ENCODE measurements around the gene PAK3. TPM values are rescaled to one million over a fixed set of nuclear protein-coding genes. Genes with fewer than 3 reads are reported as not detected.

PAK3 gene
- total and polyA plus RNA-seq, 2 of the 8 experiments (the other 6 are each of a cell fraction or from before 2014, with no cell fraction given), result 0.80 to 7.2 TPM

DNA sequence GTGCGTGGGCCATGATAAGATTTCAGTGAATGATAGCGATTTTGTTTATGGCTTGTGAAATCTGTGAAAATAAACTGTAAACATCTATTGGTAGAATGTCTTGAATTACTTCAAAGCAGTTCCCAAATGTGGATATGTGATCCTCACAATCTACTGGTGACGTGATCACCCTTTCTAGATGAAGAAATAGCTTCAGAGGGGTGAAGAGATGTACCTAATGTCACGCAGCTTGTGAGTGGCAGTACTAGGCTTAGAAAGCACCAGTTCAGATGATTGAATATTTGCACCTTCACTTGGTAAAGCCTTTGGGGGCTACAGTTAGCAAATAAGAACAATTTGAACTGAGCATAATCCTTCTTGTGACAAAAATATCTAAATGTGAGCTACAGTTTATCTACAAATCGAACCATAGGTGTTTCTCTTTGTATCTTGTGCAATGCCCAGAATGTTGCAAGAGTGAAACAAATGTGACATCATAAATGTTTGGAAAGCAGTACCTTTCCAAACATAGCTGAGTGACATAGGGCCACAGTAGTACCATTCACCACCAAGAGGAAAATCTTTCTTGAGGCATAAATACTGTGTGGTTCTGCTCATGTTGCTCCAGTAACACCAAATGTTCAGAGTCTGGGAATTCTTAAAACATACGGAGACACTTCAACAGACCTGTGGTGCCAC is 14.2 kb downstream of the PAK3 start:
- TF ChIP-seq MAFK (IDR thresholded peaks at IDR 0.05; ENCODE audit: low read depth, low read length), result no peak
- no peak for TF ChIP-seq CBX8 (IDR thresholded peaks at IDR 0.05; ENCODE audit: borderline replicate concordance, low read depth, low read length)
- no peak for TF ChIP-seq POLR2A (IDR thresholded peaks at IDR 0.05; ENCODE audit: control extremely low read depth in 1 of 2, low read depth in 2 of 2, low read length in 2 of 2)
- Histone ChIP-seq H3K27me3 (replicated peaks in 1 of 4; ENCODE audit: control insufficient read depth in 3 of 4, extremely low read depth in 1 of 4, insufficient read depth in 3 of 4, low read length in 3 of 4) (no peaks in the 10 kb centered on the region), H3K23ac (ENCODE audit: insufficient read length) (no peak overlapping the region), H2BK120ac (replicated peaks; ENCODE audit: low read depth, low read length) (no peak overlapping the region), H4K20me1 (replicated peaks in 1 of 2; ENCODE audit: control insufficient read depth in 1 of 2, insufficient read depth in 2 of 2, low read length in 2 of 2) (peaks cover 0 to 2% of the 10 kb centered on the region in 2 experiments), H3K4me1 (replicated peaks in 1 of 4; ENCODE audit: control insufficient read depth in 3 of 4, insufficient read depth in 4 of 4, low read length in 3 of 4) (no peaks in the 10 kb centered on the region), H3K18ac (ENCODE audit: extremely low read depth, low read length) (no peak overlapping the region), H4K8ac (ENCODE audit: extremely low read depth, insufficient read depth, low read length) (no peak overlapping the region), H2AK5ac (ENCODE audit: low read depth, low read length) (no peak overlapping the region), H3K27ac (ENCODE audit: low read depth, low read length) (no peak overlapping the region), H3K4me3 (ENCODE audit: extremely low read depth in 1 of 4, insufficient read depth in 2 of 4, low read depth in 3 of 4, low read length in 4 of 4) (no peak overlapping the region), H3K79me1 (ENCODE audit: low read depth, low read length) (no peaks in the 10 kb centered on the region), H3K23me2 (ENCODE audit: low read depth, low read length) (peaks cover 3% of the 10 kb centered on the region; the same call in 1 of the 2 replicates), H4K91ac (replicated peaks; ENCODE audit: insufficient read length, low read length) (no peak overlapping the region), H3K79me2 (ENCODE audit: control insufficient read depth in 1 of 2, insufficient read depth in 2 of 2, low read length in 2 of 2) (no peaks in the 10 kb centered on the region), H2BK15ac (ENCODE audit: low read length) (no peak overlapping the region), H2AFZ (ENCODE audit: low read length) (no peak overlapping the region), H2BK20ac (ENCODE audit: low read length) (no peak overlapping the region), H2BK5ac (ENCODE audit: low read depth, low read length) (no peak overlapping the region), H3K9ac (replicated peaks in 1 of 4; ENCODE audit: extremely low read depth in 1 of 4, low read depth in 3 of 4, low read length in 3 of 4) (no peak overlapping the region), H3K4ac (replicated peaks; ENCODE audit: insufficient read length, low read depth, low read length) (no peak overlapping the region), H3K4me2 (ENCODE audit: insufficient read depth in 1 of 2, low read depth in 2 of 2, low read length in 2 of 2) (no peak overlapping the region), H3K14ac (ENCODE audit: insufficient read length) (no peak overlapping the region), H2BK12ac (ENCODE audit: low read depth, low read length) (no peak overlapping the region), H4K5ac (ENCODE audit: insufficient read length, low read depth, low read length) (no peak overlapping the region), H3K36me3 (ENCODE audit: control insufficient read depth in 2 of 4, insufficient read depth in 4 of 4, low read length in 3 of 4) (peaks cover 2 to 26% (median 7%) of the 10 kb centered on the region in 4 experiments; a peak in 5 of 8 replicates), H3K56ac (replicated peaks; ENCODE audit: insufficient read length, low read depth, low read length) (no peak overlapping the region), H3K9me3 (ENCODE audit: insufficient read depth in 2 of 2, low read depth in 1 of 2, low read length in 1 of 2) (no peaks in the 10 kb centered on the region)
- POLR2A ChIA-PET (ENCODE audit: partially characterized antibody), result no interaction called here
- 93% methylated on average over 5 of the region's 6 CpGs; no CpG with 5 or more reads in 1 of the 2 experiments for WGBS, 2 experiments (ENCODE audit: extremely low coverage in 1 of 2, insufficient coverage in 1 of 2, insufficient read length in 1 of 2, insufficient replicate concordance in 2 of 2, low coverage in 1 of 2, low lambda C conversion rate in 2 of 2, missing lambda C conversion rate in 1 of 2)
- FAIRE-seq (no peak), DNase-seq (ENCODE audit: low read depth in 1 of 2, low spot score in 2 of 2) (no peak)
- CTCF ChIA-PET (ENCODE audit: partially characterized antibody), result interaction anchor here (1.8 kb wide), 1 partner anchor 123 kb away, joined by 5 read pairs; no protein-coding TSS in a partner anchor
